GM18861 (cell line): Measurements from ENCODE around the gene SPATA31E1.
"Not testable (repeated sequence)": the region's sequence is repeated elsewhere in the genome, so short reads cannot be mapped to it uniquely, and the experiment has no call there.

ENCODE experiments used
- ATAC-seq: cut with Tn5 transposase; IDR thresholded peaks from one replicate; pipeline ENCODE4 v1.9.1; 2021; ENCODE audit not compliant: unreplicated experiment

The SPATA31E1 gene

DNA sequence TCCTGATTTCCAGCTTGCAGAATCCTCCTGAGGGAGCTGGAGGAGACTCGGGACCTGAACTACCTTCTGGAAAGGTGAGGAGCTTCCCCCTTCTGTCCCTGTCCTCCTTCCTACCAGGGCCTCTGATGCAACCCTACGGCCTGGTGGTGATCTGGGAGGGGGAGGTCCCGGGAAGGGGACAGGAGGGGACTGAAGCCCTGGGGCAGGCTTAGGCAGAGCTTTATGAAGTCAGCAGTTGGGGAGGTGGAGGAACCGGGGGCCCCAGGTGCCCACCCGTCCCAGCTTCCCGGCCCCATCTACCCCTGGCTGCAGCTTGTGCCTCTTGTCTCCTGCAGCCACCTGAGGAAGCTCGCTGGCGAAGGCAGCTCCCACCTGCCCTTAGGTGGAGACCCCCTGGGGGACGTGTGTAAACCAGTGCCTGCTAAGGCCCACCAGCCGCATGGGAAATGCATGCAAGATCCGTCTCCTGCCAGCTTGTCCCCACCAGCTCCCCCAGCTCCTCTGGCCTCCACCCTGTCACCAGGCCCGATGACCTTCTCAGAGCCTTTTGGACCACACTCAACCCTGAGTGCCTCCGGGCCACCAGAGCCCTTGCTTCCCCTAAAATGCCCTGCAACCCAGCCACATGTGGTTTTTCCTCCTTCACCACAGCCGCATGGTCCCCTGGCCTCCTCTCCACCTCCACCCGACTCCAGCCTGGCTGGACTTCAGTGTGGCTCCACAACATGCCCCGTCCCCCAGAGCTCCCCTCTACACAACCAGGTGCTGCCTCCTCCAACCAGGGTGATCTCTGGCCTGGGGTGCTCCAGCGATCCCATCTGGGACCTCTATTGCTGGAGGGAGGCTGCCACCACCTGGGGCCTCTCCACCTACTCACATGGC, 2.1 kb downstream of the SPATA31E1 start:
- no peak for ATAC-seq

DNA sequence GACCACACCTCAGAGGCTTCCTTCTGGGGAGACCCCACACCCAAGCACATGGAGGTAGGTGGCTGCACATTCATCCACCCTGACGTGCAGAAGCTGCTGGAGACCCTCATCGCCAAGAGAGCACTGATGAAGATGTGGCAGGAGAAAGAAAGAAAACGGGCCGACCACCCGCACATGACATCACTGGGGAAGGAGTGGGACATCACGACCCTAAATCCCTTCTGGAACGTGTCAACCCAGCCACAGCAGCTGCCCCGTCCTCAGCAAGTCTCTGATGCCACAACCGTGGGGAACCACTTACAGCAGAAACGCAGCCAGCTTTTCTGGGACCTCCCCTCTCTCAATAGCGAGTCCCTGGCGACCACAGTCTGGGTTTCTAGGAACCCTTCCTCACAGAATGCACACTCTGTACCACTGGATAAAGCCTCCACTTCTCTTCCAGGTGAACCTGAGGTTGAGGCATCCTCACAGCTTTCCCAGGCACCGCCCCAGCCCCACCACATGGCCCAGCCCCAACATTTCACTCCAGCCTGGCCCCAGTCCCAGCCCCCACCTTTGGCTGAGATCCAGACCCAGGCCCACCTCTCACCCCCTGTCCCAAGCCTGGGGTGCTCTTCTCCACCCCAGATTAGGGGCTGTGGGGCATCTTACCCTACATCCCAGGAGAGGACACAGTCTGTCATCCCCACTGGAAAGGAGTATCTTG, 3.0 kb downstream of the SPATA31E1 start:
- ATAC-seq = no peak

DNA sequence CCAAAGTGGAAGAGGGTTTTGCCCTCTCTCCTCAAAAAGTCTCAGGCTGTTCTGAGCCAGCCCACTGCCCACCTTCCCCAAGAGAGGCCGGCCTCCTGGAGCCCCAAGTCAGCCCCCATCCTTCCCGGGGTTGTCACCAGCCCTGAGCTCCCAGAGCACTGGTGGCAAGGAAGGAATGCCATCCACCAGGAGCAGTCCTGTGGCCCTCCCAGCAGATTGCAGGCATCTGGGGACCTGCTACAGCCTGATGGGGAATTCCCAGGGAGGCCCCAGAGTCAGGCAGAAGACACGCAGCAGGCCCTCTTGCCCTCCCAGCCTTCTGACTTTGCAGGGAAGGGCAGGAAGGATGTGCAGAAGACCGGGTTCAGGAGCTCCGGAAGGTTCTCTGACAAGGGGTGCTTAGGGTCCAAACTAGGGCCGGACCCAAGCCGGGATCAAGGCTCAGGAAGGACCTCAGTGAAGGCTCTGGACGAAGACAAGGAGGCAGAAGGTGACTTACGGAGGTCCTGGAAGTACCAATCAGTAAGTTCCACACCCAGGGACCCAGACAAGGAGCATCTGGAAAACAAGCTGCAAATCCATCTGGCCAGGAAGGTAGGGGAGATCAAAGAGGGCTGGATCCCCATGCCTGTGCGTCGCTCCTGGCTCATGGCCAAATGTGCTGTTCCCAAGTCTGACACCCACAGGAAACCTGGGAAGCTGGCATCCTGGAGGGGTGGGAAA, 3.7 kb downstream of the SPATA31E1 start:
- no peak for ATAC-seq

DNA sequence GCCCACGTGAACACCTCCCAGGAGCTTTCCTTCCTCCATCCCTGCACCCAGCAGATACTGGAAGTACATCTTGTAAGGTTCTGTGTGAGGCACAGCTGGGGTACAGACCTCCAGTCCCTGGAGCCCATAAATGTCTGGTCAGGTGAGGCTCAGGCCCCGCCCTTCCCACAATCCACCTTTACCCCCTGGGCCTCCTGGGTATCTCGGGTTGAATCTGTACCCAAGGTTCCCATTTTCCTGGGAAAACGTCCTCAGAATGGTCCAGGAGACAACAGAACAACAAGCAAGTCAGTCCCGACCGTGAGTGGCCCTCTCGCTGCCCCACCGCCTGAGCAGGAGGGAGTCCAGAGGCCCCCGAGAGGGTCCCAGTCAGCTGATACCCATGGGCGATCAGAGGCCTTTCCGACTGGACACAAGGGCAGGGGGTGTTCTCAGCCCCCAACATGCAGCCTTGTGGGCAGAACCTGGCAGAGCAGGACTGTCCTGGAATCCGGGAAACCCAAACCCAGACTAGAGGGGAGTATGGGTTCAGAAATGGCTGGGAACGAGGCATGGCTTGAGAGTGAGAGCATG, 4.3 kb downstream of the SPATA31E1 start:
- ATAC-seq = no peak

DNA sequence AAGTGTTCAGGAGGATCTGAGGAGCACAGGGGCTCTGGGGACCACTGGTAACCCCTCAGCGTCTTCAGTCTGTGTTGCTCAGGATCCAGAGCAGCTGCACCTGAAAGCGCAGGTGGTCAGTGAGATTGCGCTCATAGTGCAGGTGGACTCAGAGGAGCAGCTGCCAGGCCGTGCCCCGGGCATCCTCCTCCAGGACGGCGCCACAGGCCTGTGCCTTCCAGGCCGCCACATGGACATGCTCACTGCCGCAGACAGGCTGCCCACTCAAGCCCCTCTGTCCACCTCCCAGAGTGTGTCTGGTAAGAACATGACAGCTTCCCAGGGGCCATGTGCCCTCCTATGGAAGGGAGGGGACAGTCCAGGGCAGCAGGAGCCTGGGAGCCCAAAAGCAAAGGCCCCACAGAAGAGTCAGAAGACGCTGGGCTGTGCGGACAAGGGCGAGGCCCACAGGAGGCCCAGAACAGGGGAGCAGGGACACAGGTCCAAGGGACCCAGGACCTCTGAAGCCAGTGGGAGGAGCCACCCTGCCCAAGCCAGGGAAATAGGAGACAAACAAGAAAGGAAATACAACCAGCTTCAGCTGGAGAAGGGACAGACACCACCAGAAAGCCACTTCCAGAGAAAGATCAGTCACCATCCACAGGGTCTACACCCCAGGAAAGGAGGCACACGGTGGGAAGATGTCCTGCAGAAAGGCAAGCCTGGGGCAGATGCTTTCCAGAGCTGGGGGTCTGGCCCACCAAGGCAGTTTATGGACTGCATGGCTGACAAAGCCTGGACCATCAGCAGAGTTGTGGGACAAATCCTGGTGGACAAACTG, 5.2 kb downstream of the SPATA31E1 start:
- no peak for ATAC-seq

GRCh38 chr9:87888501-87888900, 5.8 kb downstream of the SPATA31E1 start:
- ATAC-seq = no peak

GRCh38 chr9:87889065-87889881, 6.6 kb downstream of the SPATA31E1 start:
- ATAC-seq = no peak

GRCh38 chr9:87889882-87890252, 7.2 kb downstream of the SPATA31E1 start:
- ATAC-seq = no peak

DNA sequence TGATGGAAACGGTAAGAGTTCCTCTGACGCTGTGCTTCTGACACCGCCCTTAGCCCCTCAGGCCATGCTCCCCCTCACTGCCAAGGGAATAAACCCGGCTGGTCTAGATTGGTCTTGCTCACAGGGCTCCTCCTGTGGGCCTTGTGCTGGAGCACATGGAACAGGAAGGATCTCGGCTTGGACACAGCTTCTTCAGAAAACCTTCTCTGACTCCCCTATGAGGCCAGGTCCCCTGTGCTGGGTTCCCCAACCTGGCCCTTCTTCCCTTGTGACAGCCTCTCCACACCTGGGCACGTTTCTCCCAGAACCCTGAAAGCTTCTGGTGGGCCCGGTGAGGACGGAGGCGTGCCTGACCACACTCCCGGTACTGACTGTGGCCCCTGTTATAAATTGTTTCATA, 8.2 kb downstream of the SPATA31E1 start:
- ATAC-seq = no peak

DNA sequence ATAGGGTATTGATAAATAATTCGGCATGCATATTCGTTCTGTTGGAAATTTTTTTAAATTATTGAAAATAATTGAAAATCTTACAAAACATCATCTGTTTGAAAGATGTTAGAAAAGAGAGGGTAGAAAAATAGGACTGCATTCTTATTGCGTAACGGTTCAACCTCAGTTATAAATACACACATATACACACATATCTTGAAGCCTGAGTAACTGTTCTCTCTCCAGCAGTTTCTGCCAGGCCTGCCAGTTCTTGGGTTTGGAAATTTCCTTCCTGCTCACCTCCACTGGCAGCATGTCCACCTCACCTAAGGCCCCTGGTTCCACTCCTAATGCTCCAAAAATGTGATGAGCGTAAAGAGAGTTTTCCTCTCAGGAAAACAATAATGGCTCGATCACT, 9.1 kb downstream of the SPATA31E1 start:
- no peak for ATAC-seq

GRCh38 chr9:87892956-87893355, 10.3 kb downstream of the SPATA31E1 start:
- ATAC-seq = no peak

DNA sequence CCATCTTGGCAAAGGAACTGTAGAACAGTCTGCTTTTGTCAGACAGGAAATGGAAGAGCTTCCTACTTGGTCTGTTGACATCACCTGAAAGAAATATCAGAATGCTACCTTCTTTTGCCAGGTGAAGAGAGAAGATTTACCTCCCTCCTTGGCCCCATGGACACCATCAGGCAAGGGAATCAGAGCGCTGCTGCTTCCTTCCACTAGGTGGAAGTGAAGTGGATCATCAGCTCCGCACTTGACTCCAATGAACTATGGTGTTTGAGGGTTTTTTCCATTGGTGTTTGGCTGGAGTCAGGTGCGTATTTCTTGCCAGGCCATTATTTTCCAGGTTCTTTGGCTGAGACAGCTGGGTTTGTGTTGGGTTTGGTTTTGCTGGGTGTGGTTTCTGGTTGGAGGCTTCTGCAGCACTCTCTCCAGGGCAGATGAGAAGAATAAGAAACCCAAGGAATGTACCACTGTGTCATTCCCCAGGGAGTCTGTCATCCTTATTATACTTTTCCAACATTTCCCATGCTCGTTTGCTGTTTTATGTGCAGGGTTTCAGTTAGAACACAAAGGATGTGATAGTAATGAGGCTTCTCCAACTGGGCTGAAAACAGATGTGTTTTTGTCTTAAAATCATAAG, 12.4 kb downstream of the SPATA31E1 start:
- no peak for ATAC-seq

DNA sequence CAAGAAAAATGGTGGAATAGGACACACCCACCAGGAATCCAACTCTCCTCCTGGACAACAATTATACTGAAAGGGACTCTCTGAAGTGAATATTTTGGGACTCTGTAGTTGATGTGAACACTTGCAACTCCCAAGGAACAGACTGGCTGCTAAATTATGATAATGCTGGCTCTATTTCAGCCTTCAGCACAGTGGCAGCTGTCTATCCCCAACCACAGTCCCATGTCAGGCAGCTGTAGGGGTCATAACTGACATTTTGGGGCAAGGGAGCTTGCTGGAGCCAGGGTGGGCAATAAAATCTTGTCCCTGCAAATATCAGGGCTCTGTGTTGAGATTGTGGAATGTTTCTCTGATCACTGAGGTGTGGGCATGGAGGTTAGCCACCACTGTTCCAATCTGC, 14.2 kb downstream of the SPATA31E1 start:
- no peak for ATAC-seq

- no peak for ATAC-seq
Observed at GRCh38 chr9:87898151-87898550, 15.5 kb downstream of the SPATA31E1 start.

DNA sequence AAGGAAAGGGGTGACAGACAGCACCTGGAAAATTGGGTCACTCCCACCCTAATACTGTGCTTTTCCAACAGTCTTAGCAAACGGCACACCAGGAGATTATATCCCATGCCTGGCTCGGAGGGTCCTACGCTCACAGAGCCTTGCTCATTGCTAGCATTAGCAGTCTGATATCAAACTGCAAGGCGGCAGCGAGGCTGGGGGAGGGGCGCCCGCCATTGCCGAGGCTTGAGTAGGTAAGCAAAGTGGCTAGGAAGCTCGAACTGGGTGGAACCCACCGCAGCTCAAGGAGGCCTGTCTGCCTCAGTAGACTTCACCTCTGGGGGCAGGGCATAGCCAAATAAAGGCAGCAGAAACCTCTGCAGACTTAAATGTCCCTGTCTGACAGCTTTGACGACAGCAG, 19.7 kb downstream of the SPATA31E1 start:
- not testable (repeated sequence) for ATAC-seq

- ATAC-seq = no peak
Observed at GRCh38 chr9:87909310-87910041, 26.8 kb downstream of the SPATA31E1 start.

GRCh38 chr9:87910821-87911220, 28.1 kb downstream of the SPATA31E1 start:
- ATAC-seq = no peak

DNA sequence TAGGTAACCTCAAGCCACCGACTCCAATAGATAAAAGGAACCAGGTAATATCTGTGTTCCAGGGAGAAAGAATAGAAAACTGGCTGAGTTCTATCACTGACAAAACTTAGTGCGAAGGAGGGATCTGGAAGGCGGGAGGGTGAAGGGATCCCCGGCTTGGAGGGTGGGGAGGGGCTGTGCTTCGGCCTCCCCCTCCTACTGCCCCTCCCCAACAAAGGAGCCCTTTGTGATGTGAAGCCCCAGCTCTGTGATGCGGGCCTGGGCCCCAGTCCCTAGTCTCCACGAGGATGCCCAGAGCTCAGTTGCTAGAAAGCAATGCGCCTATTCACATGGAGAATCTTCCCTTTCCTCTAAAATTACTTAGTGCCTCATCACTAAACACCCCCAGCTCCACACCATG, 35.0 kb downstream of the SPATA31E1 start, which contains the start of gene SPATA31C1:
Gene SPATA31C1 (plus strand): TSS at position 301 of the 400 bp plus-strand sequence.
- not testable (repeated sequence) for ATAC-seq
